Fibroblast of villous mesenchyme (primary cell): ENCODE results near the gene GIGYF1. TPM values are rescaled to one million over a fixed set of nuclear protein-coding genes. Genes with fewer than 3 reads are reported as not detected.
A peak's percentile ranks its signal among the peaks of the same experiment; 100 is the strongest.
"Not testable (repeated sequence)": the region's sequence is repeated elsewhere in the genome, so short reads cannot be mapped to it uniquely, and the experiment has no call there.

Experiments
- DNase-seq: peaks from one replicate; pipeline ENCODE4 v3.0.0-alpha.2; 2010; ENCODE audit warnings: low read depth
- H3K4me3 ChIP-seq: 2 replicates; pipeline ENCODE4 v1.5.1; 2011; ENCODE audit warnings: low read depth, mild to moderate bottlenecking, low read length
- CTCF ChIP-seq: IDR thresholded peaks from 2 replicates; pipeline ENCODE4 v1.5.1; 2012; ENCODE audit warnings: low read depth, mild to moderate bottlenecking, low read length; ENCODE audit not compliant: insufficient read depth
- total RNA-seq: library from RNA; depleted of rRNA; stranded (reverse); fragments of >200 nt; gene quantifications from 2 replicates; pipeline ENCODE4 v1.2.3, GENCODE V29; 2012

Gene GIGYF1
- total RNA-seq, 1 donor = 15.5 TPM

DNA sequence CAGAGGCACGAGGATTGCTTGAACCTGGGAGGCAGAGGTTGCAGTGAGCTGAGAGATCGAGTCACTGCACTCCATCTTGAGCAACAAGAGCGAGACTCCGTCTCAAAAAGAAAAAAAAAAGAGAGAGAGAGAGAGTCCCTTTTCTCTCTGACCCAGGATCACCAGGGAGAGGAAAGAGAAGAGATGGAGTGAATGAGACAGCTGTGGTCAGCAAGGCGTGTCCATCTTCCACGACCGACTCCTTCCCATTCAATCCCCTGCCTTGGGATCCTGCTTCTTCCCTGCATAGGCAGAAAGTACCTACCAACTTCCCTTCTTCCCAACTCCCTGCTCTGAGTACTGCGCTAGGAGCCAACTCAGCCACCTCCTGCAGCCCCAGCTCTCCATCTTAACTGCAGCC lies 34.1 kb upstream of the GIGYF1 start:
- no peak overlapping the region for H3K4me3 ChIP-seq
- DNase-seq = no peak
- no peak for TF ChIP-seq CTCF

DNA sequence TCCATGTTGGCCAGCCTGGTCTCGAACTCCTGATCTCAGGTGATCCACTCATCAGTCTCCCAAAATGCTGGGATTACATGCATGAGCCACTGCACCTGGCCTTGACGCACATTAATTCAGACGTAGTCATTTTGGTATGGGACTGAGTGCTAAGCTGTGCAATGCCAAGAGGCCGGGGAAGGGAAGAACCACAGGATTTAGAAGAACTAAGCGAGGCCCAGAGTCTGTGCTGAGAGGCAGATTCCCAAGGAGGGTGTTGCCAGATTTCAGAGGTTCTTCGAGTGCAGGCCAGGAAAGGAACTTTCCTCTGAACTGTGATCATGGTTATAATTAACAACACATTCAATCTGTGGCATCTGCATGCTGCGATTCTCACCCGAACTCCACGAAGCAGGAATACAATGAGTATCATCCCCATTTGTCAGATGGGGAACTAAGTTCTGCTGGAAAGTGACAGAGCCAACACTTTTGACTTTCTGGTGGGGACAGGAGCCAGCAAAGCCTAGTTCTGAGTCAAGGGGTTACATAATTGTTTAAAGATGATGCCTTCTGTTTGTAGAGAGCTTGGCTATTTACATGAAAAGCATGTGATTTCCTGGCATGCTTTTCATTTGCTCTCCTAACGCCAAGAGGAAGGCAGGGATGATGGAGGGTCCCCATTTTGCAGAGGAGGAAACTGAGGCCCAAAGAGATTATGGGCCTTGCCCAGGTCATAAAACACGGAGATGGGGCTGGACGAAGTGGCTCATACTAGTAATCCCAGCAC lies 33.1 kb upstream of the GIGYF1 start:
- peak; percentile 95 for DNase-seq
- H3K4me3 ChIP-seq = no peak overlapping the region
- no peak for TF ChIP-seq CTCF

- not testable (repeated sequence) for DNase-seq, H3K4me3 ChIP-seq
Measured at GRCh38 chr7:100724364-100724763, 30.3 kb upstream of the GIGYF1 start.

DNA sequence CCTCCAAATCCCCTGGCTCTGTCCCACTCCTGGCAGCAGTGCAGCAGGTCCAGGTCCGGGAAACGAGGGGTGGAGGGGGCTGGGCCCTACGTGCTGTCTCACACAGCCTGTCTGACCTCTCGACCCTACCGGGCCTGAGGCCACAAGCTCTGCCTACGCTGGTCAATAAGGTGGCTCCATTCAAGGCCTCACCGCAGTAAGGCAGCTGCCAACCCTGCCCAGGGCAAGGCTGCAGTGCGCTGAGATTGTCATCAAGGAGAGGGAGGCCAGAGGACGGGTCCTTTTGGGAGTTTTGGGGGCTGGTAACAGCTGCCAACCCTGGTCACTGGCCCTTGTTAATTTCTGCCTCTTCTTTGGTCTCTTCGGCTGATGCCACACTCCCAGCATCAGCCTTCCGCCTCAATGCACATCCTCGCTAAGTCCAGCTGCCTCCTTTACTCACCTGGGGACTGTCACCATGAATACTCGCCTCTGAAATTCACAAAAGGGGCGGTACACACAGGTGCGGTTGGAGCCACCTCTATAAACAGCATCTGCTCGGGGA lies 29.8 kb upstream of the GIGYF1 start:
- TF ChIP-seq CTCF = no peak
- DNase-seq = no peak
- H3K4me3 ChIP-seq = no peak overlapping the region

- no peak overlapping the region for H3K4me3 ChIP-seq
- TF ChIP-seq CTCF = no peak
- DNase-seq = no peak
Measured at GRCh38 chr7:100722480-100723212, 28.6 kb upstream of the GIGYF1 start.

DNA sequence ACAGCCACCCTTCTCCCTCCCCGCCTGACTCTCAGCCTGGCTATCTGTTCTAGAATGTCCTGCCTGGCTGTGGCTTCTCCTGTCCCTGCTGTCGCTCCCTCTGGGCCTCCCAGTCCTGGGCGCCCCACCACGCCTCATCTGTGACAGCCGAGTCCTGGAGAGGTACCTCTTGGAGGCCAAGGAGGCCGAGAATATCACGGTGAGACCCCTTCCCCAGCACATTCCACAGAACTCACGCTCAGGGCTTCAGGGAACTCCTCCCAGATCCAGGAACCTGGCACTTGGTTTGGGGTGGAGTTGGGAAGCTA lies 27.4 kb upstream of the GIGYF1 start:
- no peak for DNase-seq
- no peak for TF ChIP-seq CTCF
- no peak overlapping the region for H3K4me3 ChIP-seq

- TF ChIP-seq CTCF = no peak
- H3K4me3 ChIP-seq = peak overlapping the region; percentile 21
- no peak for DNase-seq
Measured at GRCh38 chr7:100720671-100721504, 26.8 kb upstream of the GIGYF1 start.
